ENCODE measurements around the gene GUCY1A1. TPM values are rescaled to one million over a fixed set of nuclear protein-coding genes. Genes with fewer than 3 reads are reported as not detected.

GUCY1A1 gene
- total RNA-seq, 1 donor from 2014 or later = 29.4 TPM

DNA sequence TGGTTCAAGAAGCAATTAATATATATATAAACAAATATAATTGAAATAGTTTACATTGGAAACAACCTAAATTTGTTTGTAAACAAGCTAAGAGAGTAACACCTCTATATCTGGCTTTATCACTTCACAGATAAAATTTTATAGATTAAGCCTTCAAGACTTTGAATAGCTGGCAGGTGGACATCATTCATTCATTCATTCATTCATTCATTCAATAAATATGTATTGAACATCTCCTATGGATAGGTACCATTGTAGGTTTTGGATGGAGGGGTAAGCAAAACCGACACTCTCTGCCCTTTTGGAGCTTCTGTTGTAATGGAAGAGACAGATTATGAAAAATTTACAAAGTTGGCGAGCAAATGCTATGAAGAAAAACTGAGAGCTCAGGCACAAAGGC is 35.2 kb downstream of the GUCY1A1 start:
- Mint-ChIP-seq H3K36me3 (ENCODE audit: low read depth) (peaks cover 17% of the 10 kb centered on the region), H3K27me3 (ENCODE audit: low read depth) (no peaks in the 10 kb centered on the region), H3K4me3 (ENCODE audit: unreplicated experiment) (no peak overlapping the region), H3K9me3 (ENCODE audit: low read depth) (peaks cover 8% of the 10 kb centered on the region), H3K4me1 (ENCODE audit: low read depth) (peaks cover 16% of the 10 kb centered on the region), H3K27ac (ENCODE audit: unreplicated experiment) (no peak overlapping the region)
- TF ChIP-seq, protein P1, sequence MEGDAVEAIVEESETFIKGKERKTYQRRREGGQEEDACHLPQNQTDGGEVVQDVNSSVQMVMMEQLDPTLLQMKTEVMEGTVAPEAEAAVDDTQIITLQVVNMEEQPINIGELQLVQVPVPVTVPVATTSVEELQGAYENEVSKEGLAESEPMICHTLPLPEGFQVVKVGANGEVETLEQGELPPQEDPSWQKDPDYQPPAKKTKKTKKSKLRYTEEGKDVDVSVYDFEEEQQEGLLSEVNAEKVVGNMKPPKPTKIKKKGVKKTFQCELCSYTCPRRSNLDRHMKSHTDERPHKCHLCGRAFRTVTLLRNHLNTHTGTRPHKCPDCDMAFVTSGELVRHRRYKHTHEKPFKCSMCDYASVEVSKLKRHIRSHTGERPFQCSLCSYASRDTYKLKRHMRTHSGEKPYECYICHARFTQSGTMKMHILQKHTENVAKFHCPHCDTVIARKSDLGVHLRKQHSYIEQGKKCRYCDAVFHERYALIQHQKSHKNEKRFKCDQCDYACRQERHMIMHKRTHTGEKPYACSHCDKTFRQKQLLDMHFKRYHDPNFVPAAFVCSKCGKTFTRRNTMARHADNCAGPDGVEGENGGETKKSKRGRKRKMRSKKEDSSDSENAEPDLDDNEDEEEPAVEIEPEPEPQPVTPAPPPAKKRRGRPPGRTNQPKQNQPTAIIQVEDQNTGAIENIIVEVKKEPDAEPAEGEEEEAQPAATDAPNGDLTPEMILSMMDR (IDR thresholded peaks at IDR 0.05) = no peak
- DNase-seq (ENCODE audit: low spot score) = no peak

DNA sequence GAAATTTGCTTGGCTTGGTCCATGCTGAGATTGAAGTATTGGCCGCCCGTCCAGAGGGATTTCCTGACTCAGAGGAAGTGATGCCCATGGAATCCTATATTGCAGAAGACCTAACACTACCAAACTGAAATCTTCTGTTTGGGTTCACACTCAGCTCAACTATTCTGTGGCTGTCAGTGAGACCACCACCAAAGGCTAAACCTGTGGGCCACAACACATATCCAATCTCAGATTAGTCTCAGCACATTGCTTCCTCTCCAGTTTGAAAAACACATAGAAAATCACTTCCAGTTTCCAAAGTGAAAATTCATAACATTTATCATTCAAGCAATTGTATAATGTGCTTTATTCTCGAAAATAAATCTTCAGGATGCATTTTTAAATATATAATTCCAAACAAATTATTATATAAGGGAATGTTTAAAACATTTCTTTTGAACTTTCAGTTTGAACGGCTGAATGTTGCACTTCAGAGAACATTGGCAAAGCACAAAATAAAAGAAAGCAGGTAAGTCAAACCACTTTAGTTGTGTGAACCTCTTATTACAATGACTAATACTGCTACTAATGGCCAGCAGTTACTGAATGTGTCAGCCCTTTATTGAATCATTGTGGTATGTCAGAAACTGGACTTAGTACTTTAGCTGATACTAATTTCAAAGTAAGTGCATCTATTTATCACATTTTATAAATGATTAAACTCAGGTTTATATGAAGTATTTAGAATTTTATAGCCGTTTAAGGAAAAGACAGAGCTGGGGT is 37.0 kb downstream of the GUCY1A1 start:
- peaks cover 15% of the 10 kb centered on the region for H3K4me1 Mint-ChIP-seq (ENCODE audit: low read depth)
- DNase-seq (ENCODE audit: low spot score) = no peak
- no peak overlapping the region for H3K4me3 Mint-ChIP-seq (ENCODE audit: unreplicated experiment)
- H3K27ac Mint-ChIP-seq (ENCODE audit: unreplicated experiment) = no peak overlapping the region
- H3K9me3 Mint-ChIP-seq (ENCODE audit: low read depth) = peaks cover 2% of the 10 kb centered on the region
- peaks cover 4% of the 10 kb centered on the region for H3K36me3 Mint-ChIP-seq (ENCODE audit: low read depth)
- TF ChIP-seq, protein P1 (IDR thresholded peaks at IDR 0.05) = no peak
- no peaks in the 10 kb centered on the region for H3K27me3 Mint-ChIP-seq (ENCODE audit: low read depth)

DNA sequence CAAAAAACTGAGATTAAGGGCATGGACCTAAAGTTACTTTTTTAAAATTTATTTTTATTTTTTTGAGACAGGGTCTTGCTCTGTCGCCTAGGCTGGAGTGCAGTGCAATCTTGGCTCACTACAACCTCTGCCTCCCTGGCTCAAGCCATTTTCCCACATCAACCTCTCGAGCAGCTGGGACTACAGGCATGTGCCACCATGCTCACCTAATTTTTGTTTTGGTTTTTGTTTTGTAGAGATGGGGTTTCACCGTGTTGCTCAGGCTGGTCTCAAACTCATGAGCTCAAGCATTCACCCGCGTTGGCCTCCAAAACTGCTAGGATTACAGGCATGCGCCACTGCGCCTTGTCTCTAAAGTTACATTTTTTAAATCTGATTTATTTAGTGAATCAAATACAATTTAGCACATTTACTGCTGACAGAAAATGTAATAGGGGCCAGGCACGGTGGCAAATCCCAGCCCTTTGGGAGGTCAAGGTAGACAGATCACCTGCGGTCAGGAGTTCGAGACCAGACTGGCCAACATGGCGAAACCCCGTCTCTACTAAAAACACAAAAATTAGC is 38.3 kb downstream of the GUCY1A1 start:
- Mint-ChIP-seq H3K36me3 (ENCODE audit: low read depth) (peaks cover 4% of the 10 kb centered on the region), H3K4me1 (ENCODE audit: low read depth) (peaks cover 15% of the 10 kb centered on the region), H3K9me3 (ENCODE audit: low read depth) (no peaks in the 10 kb centered on the region), H3K27ac (ENCODE audit: unreplicated experiment) (no peak overlapping the region), H3K4me3 (ENCODE audit: unreplicated experiment) (no peak overlapping the region), H3K27me3 (ENCODE audit: low read depth) (peaks cover under 1% of the 10 kb centered on the region)
- no peak for DNase-seq (ENCODE audit: low spot score)
- TF ChIP-seq, protein P1 (IDR thresholded peaks at IDR 0.05) = no peak

DNA sequence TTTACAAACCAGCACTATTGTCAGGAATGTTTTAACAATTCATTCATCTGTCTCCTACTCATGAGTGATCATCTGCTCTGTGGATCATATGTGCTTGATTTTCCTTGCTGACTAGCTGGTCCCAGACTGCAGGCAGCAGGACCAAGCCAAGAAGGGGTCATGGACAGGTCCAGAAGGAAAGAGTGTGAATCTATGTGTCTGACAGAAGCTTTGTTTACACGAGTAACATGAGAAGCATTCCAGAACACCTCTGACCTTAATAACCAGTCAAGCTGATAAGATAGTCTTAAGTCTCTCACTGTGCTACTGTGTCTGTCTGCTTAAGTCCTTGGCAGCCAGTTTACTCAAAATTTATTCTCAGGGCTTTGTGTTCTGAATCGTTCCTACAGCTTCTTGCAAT is 39.0 kb downstream of the GUCY1A1 start:
- TF ChIP-seq, protein P1 (IDR thresholded peaks at IDR 0.05) = no peak
- H3K36me3 Mint-ChIP-seq (ENCODE audit: low read depth) = peaks cover 6% of the 10 kb centered on the region
- H3K4me3 Mint-ChIP-seq (ENCODE audit: unreplicated experiment) = no peak overlapping the region
- peaks cover 15% of the 10 kb centered on the region for H3K4me1 Mint-ChIP-seq (ENCODE audit: low read depth)
- H3K27ac Mint-ChIP-seq (ENCODE audit: unreplicated experiment) = no peak overlapping the region
- no peak for DNase-seq (ENCODE audit: low spot score)
- H3K27me3 Mint-ChIP-seq (ENCODE audit: low read depth) = peaks cover 2% of the 10 kb centered on the region
- no peaks in the 10 kb centered on the region for H3K9me3 Mint-ChIP-seq (ENCODE audit: low read depth)

DNA sequence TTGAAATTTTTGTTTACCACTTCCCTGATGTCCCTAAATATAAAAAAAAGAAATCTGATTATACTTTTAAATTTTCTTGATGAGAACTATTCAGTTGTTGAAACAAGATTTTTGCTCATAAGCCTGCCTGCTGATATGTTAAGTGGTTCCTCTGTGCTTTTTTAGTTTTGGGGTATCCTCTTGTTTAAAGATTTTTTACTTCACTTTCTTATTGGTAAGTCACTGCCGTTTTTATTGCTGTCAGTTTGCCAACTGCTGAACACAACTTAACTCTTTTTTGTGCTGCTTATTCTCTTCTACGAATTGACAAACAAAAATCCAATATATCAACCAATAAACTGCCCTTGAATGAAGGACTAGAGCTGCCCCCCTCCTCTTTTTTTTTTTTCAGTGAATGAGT is 39.5 kb downstream of the GUCY1A1 start:
- H3K27me3 Mint-ChIP-seq (ENCODE audit: low read depth) = peaks cover 2% of the 10 kb centered on the region

More for the DNA sequence above, 39.5 kb downstream of the GUCY1A1 start:
- DNase-seq (ENCODE audit: low spot score) = no peak
- peaks cover 11% of the 10 kb centered on the region for H3K36me3 Mint-ChIP-seq (ENCODE audit: low read depth)
- no peak overlapping the region for H3K27ac Mint-ChIP-seq (ENCODE audit: unreplicated experiment)
- H3K4me1 Mint-ChIP-seq (ENCODE audit: low read depth) = peaks cover 15% of the 10 kb centered on the region
- H3K9me3 Mint-ChIP-seq (ENCODE audit: low read depth) = no peaks in the 10 kb centered on the region
- no peak overlapping the region for H3K4me3 Mint-ChIP-seq (ENCODE audit: unreplicated experiment)
- TF ChIP-seq, protein P1 (IDR thresholded peaks at IDR 0.05) = no peak
